GM12801 (cell line): ENCODE measurements around the gene PTGER3.

Experiments used
- TF ChIP-seq, protein P1 (sequence below): IDR thresholded peaks from one replicate; pipeline ENCODE4 v1.5.1; 2011; ENCODE audit warnings: control low read depth; ENCODE audit not compliant: insufficient read length; ENCODE audit errors: extremely low read depth

Gene PTGER3

DNA sequence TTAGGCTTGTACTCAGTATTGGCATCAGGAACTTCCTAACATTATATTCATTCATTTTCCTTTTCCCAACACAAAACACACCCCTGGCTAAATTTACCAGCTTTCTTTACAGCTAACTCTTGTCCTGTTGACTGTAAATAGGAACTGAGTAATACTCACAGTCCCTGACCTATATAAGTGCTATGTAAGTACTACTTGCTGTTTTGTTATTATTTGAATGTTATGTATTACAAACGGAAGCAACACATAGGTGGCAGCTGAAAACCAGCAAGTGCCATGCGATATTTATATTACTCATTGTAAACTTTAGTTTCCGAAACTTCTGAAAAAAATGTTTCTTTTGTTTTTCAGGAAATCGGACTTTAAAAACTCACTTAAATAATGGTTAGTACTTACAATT is 21.5 kb downstream of the PTGER3 start:
- TF ChIP-seq, protein P1, sequence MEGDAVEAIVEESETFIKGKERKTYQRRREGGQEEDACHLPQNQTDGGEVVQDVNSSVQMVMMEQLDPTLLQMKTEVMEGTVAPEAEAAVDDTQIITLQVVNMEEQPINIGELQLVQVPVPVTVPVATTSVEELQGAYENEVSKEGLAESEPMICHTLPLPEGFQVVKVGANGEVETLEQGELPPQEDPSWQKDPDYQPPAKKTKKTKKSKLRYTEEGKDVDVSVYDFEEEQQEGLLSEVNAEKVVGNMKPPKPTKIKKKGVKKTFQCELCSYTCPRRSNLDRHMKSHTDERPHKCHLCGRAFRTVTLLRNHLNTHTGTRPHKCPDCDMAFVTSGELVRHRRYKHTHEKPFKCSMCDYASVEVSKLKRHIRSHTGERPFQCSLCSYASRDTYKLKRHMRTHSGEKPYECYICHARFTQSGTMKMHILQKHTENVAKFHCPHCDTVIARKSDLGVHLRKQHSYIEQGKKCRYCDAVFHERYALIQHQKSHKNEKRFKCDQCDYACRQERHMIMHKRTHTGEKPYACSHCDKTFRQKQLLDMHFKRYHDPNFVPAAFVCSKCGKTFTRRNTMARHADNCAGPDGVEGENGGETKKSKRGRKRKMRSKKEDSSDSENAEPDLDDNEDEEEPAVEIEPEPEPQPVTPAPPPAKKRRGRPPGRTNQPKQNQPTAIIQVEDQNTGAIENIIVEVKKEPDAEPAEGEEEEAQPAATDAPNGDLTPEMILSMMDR = no peak

DNA sequence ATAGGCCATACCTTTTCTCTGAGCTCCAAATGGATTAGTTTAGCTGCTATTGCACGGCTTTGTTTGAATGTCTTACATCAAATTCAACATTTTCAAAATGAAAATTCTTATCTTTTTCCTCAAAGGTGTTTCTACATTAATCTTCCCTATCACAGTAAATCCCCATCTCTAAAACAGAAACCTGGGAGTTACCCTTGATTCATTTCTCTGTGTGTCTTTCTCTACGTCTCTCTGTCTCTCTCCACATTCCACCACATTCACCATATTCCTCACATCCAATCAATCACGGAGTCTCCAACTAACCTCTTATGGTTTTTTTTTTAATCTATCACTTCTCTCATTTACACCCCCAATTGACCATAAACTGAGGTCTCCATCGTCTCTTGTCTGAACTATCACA is 24.1 kb downstream of the PTGER3 start:
- TF ChIP-seq, protein P1 = no peak

DNA sequence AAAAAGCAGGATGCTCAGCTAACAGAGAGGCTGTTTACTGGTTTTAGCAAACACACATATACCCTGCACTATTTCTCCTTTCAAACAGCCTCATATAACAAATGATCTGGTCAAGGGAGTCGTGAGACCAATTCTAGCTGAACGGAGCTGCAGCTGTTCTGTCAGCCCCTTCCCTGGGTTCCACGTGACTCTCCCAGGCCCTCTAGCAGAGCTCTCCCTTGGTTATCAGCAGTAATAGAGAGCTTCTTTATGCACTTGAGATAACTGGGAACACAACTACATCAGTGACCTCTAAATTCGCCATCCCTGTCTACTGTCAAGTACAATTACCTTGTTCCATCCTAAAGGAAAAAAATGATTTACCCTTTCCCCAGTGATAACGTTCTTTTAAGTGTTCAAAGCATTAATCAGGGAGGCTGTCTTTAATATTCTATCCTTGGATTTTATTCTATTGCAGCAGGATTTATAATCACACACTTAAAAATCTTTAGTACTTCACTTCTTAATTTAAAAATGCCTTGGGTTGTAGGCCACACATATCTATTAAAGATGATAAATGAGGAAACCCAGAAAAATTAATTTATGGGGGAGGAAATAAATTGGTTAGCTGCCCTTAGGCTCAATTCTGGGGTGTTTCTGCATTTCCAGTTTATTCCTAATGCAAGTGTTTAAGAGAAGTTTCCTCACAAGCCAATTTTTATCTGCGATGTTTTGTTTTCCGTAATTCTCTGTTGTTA is 28.2 kb downstream of the PTGER3 start:
- TF ChIP-seq, protein P1 = no peak

DNA sequence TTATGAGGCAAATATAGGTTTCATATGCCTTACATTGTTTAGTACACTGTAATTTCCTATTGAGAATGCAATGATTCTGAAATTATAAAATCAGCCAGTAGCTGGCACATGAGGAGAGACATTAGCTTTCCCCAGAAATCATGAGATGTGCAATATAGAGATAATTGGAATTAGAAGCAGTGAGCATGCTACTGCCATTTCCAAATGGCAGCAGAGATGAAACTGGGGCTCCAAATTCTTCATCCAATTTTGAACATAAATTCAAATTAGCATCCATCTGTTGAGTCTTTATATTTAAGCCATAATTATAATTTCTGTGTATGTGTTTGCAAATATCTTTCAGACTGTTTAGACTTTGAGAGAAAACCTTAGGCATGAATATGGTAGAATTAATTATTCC is 28.8 kb downstream of the PTGER3 start:
- TF ChIP-seq, protein P1 = no peak

DNA sequence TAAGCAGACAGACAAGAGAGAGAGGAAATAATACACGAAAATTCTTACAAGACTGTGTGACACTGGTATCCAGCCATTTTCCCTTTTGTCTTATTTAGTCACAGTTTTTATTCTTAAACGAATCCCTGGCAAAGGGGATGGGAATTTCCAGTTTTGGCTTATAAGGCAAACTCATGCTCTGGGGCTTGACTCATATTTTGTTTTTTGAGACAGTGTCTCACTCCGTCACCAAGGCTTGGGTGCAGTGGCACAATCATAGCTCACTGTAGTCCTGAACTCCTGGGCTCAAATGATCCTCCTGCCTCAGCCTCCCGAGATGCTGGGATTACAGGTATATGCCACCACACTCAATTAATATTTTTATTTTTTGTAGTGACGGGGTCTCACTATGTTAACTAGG is 31.9 kb downstream of the PTGER3 start:
- TF ChIP-seq, protein P1 = no peak

DNA sequence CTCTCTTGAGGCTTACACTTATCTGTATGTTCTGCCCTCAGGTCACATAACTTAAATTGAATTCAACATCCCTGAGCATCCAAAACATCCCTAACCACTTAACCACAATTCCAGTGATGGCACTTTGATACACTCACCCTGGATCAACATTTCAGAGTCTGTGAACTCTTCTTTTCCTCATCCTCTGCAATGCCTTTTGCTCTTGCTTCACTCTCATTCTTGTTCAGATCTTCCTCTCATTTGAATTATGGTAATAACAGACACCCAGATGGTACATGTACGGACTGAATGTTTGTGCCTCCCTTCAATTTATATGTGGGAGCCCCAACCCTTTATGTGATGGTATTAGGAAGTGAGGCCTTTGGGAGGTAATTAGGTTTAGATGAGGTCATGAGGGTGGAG is 33.4 kb downstream of the PTGER3 start:
- TF ChIP-seq, protein P1 = no peak

DNA sequence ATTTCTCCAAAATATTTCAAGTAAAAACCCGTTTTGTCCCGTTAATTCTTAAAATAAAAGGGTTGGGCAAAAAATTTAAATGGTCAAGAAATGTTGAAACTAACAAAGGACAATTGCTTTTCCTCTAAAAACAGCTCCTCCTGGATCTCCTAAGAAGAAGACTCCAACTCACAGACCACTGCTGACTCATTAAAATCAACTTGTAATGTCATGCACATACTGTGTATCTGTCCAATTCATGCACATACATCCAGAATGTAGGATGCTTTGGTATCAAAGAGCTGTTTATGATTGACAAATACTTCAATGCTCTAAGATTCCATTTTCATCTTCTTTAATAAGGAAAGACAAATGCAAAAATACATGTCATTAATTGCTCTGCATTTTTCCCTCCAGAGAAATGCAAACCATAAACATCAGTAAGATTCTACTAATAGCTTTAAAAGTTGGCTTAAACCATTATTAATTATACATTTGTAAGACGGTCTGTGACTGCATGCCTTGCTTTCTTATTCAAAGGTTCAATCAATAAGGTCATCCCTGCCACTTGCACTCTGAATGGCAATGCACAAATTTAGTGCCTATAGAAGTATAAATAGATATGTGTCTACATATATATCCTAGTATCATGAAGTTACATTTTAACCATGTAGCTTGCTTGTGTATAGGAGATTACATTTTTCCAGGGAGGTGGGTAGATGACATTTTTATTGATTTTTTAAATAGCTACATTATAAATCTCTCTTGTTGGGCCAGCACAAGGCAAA is 44.7 kb downstream of the PTGER3 start:
- TF ChIP-seq, protein P1 = no peak
